Prostate gland (tissue), 2 donors: ENCODE data around the gene DBX2.

Experiments used
- POLR2A ChIP-seq: fragments of 450-650 bp; IDR thresholded peaks from one replicate; pipeline ENCODE4 v1.6.1; 2016; ENCODE audit warnings: antibody characterized with exemption, mild to moderate bottlenecking
- POLR2AphosphoS5 ChIP-seq: sonication (generic); formaldehyde crosslinking; IDR thresholded peaks from one replicate; pipeline ENCODE4 v1.6.1; 2017; ENCODE audit warnings: antibody characterized with exemption
- TF ChIP-seq, protein P1 (sequence below), 4 experiments: fragments of 200-600 bp in 2 of 4; fragments of 450-650 bp in 2 of 4; sonication (generic) in 2 of 4; IDR thresholded peaks; 1 replicate in 3 of 4; 2 replicates in 1 of 4; pipeline ENCODE4 v1.5.1; 2016 to 2019; ENCODE audit warnings: antibody characterized with exemption in 4 of 4, mild to moderate bottlenecking in 2 of 4, moderate library complexity in 2 of 4

DNA sequence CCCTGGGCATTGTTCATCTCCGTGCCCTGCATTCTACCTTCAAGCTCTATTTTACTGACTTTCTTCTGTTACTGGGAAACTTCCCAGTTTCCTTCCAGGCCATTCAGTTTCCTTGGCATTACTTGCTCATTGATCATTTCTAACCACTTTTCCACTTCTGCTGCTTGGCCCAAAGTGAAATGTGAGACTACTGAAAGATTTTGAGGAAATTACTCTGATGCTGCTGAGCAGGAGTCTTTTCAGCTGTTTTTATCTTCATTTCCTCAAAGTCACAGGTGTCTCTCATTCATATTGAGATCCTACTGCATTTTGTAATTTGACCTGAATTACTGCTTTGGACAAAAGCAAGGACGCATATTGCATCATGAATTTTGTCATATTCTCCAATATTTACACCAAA is 26.4 kb upstream of the DBX2 start:
- TF ChIP-seq, protein P1, sequence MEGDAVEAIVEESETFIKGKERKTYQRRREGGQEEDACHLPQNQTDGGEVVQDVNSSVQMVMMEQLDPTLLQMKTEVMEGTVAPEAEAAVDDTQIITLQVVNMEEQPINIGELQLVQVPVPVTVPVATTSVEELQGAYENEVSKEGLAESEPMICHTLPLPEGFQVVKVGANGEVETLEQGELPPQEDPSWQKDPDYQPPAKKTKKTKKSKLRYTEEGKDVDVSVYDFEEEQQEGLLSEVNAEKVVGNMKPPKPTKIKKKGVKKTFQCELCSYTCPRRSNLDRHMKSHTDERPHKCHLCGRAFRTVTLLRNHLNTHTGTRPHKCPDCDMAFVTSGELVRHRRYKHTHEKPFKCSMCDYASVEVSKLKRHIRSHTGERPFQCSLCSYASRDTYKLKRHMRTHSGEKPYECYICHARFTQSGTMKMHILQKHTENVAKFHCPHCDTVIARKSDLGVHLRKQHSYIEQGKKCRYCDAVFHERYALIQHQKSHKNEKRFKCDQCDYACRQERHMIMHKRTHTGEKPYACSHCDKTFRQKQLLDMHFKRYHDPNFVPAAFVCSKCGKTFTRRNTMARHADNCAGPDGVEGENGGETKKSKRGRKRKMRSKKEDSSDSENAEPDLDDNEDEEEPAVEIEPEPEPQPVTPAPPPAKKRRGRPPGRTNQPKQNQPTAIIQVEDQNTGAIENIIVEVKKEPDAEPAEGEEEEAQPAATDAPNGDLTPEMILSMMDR (IDR thresholded peaks at IDR 0.05) = no peak
- no peak for TF ChIP-seq POLR2A
- no peak for TF ChIP-seq POLR2AphosphoS5
